ENCODE data around the gene ETNK2. TPM values are rescaled to one million over a fixed set of nuclear protein-coding genes. Genes with fewer than 3 reads are reported as not detected.
"Not testable (repeated sequence)": the region's sequence is repeated elsewhere in the genome, so short reads cannot be mapped to it uniquely, and the experiment has no call there.

ETNK2 gene
- total and polyA plus RNA-seq, 2 of the 4 experiments (the other 2 are of a cell fraction): 18.9 to 26.0 TPM

DNA sequence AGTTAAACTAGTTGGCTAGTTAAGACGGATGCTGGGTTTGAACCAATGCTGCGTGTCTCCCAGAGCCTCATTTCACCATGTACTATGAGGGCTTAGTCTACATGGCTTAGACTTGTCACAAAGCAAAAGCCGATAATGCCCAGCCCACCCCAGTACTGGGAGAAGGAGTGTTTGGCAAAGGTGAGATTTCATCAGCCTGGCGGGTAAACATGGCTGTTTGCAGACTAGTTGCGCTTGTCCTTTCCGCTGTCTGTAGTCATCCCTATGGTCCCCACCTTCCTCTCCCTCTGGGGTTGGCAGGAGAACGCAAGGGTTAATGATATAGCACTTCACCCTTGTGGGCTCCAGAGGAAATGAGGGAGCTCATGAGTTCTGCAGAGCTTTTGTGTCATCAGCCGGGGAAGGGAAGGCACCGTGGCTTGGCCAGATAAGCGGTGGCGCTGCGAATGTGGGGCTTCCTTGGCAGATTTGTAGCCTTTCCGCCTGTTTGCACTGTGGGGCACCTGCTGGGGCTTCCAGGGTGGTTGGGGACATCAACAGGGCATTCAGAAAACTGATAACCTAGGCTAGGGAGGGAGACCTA lies 49.7 kb downstream of the ETNK2 start:
- CTCF ChIA-PET: no interaction called here
- dilution Hi-C loops (cut with HindIII; ENCODE audit: low sequenced_read_pairs, unreplicated experiment): no loop called here
- no peak for ATAC-seq (ENCODE audit: low read depth)

GRCh38 chr1:204099754-204100153 lies 52.1 kb downstream of the ETNK2 start:
- intact Hi-C loops (cut with micrococcal nuclease); H3K36me3 ChIP-seq (ENCODE audit: control insufficient read depth, insufficient read depth, low read length); H3K4ac ChIP-seq (ENCODE audit: low read depth, low read length); CTCF ChIA-PET; DNase-seq; H3K9ac ChIP-seq (ENCODE audit: low read depth, low read length); H3K18ac ChIP-seq (ENCODE audit: low read depth, low read length); H4K8ac ChIP-seq (ENCODE audit: low read depth in 2 of 2, low read length in 2 of 2); H4K5ac ChIP-seq (ENCODE audit: low read depth, low read length); H2BK120ac ChIP-seq (ENCODE audit: low read depth, low read length); in situ Hi-C loops (cut with MboI; ENCODE audit: low sequenced_read_pairs); H3K27ac ChIP-seq (ENCODE audit: insufficient read depth, low read length); H3K4me2 ChIP-seq (ENCODE audit: low read depth, low read length); H3K9me3 ChIP-seq (ENCODE audit: control insufficient read depth, insufficient read depth, low read length); H3K23ac ChIP-seq (ENCODE audit: low read depth, low read length); H2AFZ ChIP-seq (replicated peaks; ENCODE audit: low read length, poor library complexity); dilution Hi-C loops (cut with HindIII; ENCODE audit: low sequenced_read_pairs, unreplicated experiment); H3K4me1 ChIP-seq (ENCODE audit: control insufficient read depth, insufficient read depth, low read length); H2BK15ac ChIP-seq (ENCODE audit: low read depth, low read length); H2BK5ac ChIP-seq (ENCODE audit: low read depth, low read length, poor library complexity, severe bottlenecking); ATAC-seq (ENCODE audit: low read depth); H2AK5ac ChIP-seq (ENCODE audit: low read depth, low read length); H3K56ac ChIP-seq (ENCODE audit: extremely low read depth, insufficient read depth, low read length); BruUV-seq (replicated peaks); H4K91ac ChIP-seq (ENCODE audit: insufficient read depth, low read depth, low read length); H4K20me1 ChIP-seq (ENCODE audit: insufficient read depth, low read length); H3K4me3 ChIP-seq (ENCODE audit: insufficient read depth, low read depth, low read length); H2BK20ac ChIP-seq (ENCODE audit: low read depth, low read length); H3K9me1 ChIP-seq (ENCODE audit: insufficient read depth, low read length); H3K14ac ChIP-seq (replicated peaks; ENCODE audit: low read depth, low read length); H3K27me3 ChIP-seq (ENCODE audit: control insufficient read depth, insufficient read depth, low read length); H2AK9ac ChIP-seq (replicated peaks; ENCODE audit: low read depth, low read length, poor library complexity); POLR2A ChIA-PET (ENCODE audit: unreplicated experiment): not testable (repeated sequence)
- whole genome bisulfite sequencing, 2 experiments (ENCODE audit: extremely low coverage in 2 of 2, insufficient read length in 1 of 2): 83% methylated on average over 2 of the region's 2 CpGs; no CpG with 5 or more reads in 1 of the 2 experiments
- peaks cover 0 to 20% of the 10 kb centered on the region in 2 experiments; a peak in 2 of 4 replicates for H3K79me1 ChIP-seq (ENCODE audit: low read depth in 1 of 2, low read length in 2 of 2)

More for the DNA sequence above, 49.7 kb downstream of the ETNK2 start:
- in situ Hi-C loops (cut with MboI; ENCODE audit: low sequenced_read_pairs): no loop called here
- no peak overlapping the region for H2BK20ac ChIP-seq (ENCODE audit: low read depth, low read length)
- no peaks in the 10 kb centered on the region for H3K36me3 ChIP-seq (ENCODE audit: control insufficient read depth, insufficient read depth, low read length)
- no peak overlapping the region for H3K18ac ChIP-seq (ENCODE audit: low read depth, low read length)
- H2AFZ ChIP-seq (replicated peaks; ENCODE audit: low read length, poor library complexity): no peak overlapping the region
- no peak overlapping the region for H3K56ac ChIP-seq (ENCODE audit: extremely low read depth, insufficient read depth, low read length)
- no peaks in the 10 kb centered on the region for H3K27me3 ChIP-seq (ENCODE audit: control insufficient read depth, insufficient read depth, low read length)
- H3K27ac ChIP-seq (ENCODE audit: insufficient read depth, low read length): no peak overlapping the region
- H2BK15ac ChIP-seq (ENCODE audit: low read depth, low read length): no peak overlapping the region
- POLR2A ChIA-PET (ENCODE audit: unreplicated experiment): no interaction called here
- H3K14ac ChIP-seq (replicated peaks; ENCODE audit: low read depth, low read length): no peak overlapping the region
- no peak overlapping the region for H2AK9ac ChIP-seq (replicated peaks; ENCODE audit: low read depth, low read length, poor library complexity)
- H2AK5ac ChIP-seq (ENCODE audit: low read depth, low read length): no peak overlapping the region
- H3K4me3 ChIP-seq (ENCODE audit: insufficient read depth, low read depth, low read length): no peak overlapping the region
- H2BK5ac ChIP-seq (ENCODE audit: low read depth, low read length, poor library complexity, severe bottlenecking): no peak overlapping the region
- H3K9me3 ChIP-seq (ENCODE audit: control insufficient read depth, insufficient read depth, low read length): no peaks in the 10 kb centered on the region
- peaks cover 8% of the 10 kb centered on the region; the same call in 1 of the 2 replicates for H3K4me1 ChIP-seq (ENCODE audit: control insufficient read depth, insufficient read depth, low read length)
- no peak overlapping the region for H3K23ac ChIP-seq (ENCODE audit: low read depth, low read length)
- H4K20me1 ChIP-seq (ENCODE audit: insufficient read depth, low read length): no peaks in the 10 kb centered on the region; the same call in 1 of the 2 replicates
- no peak overlapping the region for H2BK120ac ChIP-seq (ENCODE audit: low read depth, low read length)
- intact Hi-C loops (cut with micrococcal nuclease): no loop called here
- H3K4ac ChIP-seq (ENCODE audit: low read depth, low read length): no peak overlapping the region
- no peak overlapping the region for H4K8ac ChIP-seq (ENCODE audit: low read depth in 2 of 2, low read length in 2 of 2)
- TF ChIP-seq, protein P1, sequence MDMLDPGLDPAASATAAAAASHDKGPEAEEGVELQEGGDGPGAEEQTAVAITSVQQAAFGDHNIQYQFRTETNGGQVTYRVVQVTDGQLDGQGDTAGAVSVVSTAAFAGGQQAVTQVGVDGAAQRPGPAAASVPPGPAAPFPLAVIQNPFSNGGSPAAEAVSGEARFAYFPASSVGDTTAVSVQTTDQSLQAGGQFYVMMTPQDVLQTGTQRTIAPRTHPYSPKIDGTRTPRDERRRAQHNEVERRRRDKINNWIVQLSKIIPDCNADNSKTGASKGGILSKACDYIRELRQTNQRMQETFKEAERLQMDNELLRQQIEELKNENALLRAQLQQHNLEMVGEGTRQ (IDR thresholded peaks at IDR 0.05; ENCODE audit: low read depth, low read length): no peak
- TF ChIP-seq BHLHE40 (IDR thresholded peaks at IDR 0.05; ENCODE audit: low read depth, low read length): no peak
- TF ChIP-seq FOS (IDR thresholded peaks at IDR 0.05; ENCODE audit: low read depth, low read length): no peak
- TF ChIP-seq POLR2A (IDR thresholded peaks at IDR 0.05; ENCODE audit: low read depth, low read length): no peak
- no peak for TF ChIP-seq RCOR1 (IDR thresholded peaks at IDR 0.05; ENCODE audit: insufficient replicate concordance, low read length)
- TF ChIP-seq MAZ (IDR thresholded peaks at IDR 0.05; ENCODE audit: borderline replicate concordance, low read depth, low read length): no peak
- TF ChIP-seq ELK1 (IDR thresholded peaks at IDR 0.05; ENCODE audit: borderline replicate concordance, low read depth, low read length): no peak
- DNase-seq: no peak
- no TSS peak for BruUV-seq (replicated peaks)
- H3K9ac ChIP-seq (ENCODE audit: low read depth, low read length): no peak overlapping the region
- H3K9me1 ChIP-seq (ENCODE audit: insufficient read depth, low read length): no peaks in the 10 kb centered on the region
- no peak overlapping the region for H4K91ac ChIP-seq (ENCODE audit: insufficient read depth, low read depth, low read length)
- no peak overlapping the region for H4K5ac ChIP-seq (ENCODE audit: low read depth, low read length)
- no peak overlapping the region for H3K4me2 ChIP-seq (ENCODE audit: low read depth, low read length)
- no CpG with 5 or more reads among the region's 13 CpGs for WGBS, 2 experiments (ENCODE audit: extremely low coverage in 2 of 2, insufficient read length in 1 of 2)
- H3K79me1 ChIP-seq (ENCODE audit: low read depth in 1 of 2, low read length in 2 of 2): peaks cover 0 to 20% of the 10 kb centered on the region in 2 experiments; a peak in 2 of 4 replicates
